Right ventricle myocardium superior (tissue), 1 donor: Measurements from ENCODE around the gene EVA1B. TPM values are rescaled to one million over a fixed set of nuclear protein-coding genes. Genes with fewer than 3 reads are reported as not detected.

Experiments used
- ATAC-seq: fragments of 200-7000 bp; cut with Tn5 transposase; one replicate; pipeline ENCODE4 v1.9.1; 2020; ENCODE audit warnings: mild to moderate bottlenecking; ENCODE audit not compliant: poor library complexity
- DNase-seq: peaks from one replicate; pipeline ENCODE4 v3.0.0-alpha.2; 2020
- intact Hi-C: fragments of 100-400 bp; cut with DNase I; formaldehyde crosslinking; loops from one replicate; pipeline ENCODE4 v1.11.2; 2022
- total RNA-seq: library from RNA; stranded (reverse); fragmentation: NEBNext Ultra II Directional; extraction: Animal tissue kit (Norgen Biotek cat#: 25700); gene quantifications from one replicate; pipeline ENCODE4 v1.2.1, GENCODE V29; 2021
- donor health status: DM: no; HTN: yes; CAD: no; lungs with severe emphysema.

The EVA1B gene
- total RNA-seq, 1 donor from 2014 or later, result 10.8 TPM

GRCh38 chr1:36322786-36323635 is 434 bp downstream of the EVA1B start:
- DNase-seq (peak; percentile 76), ATAC-seq (peak; percentile 18)
- intact Hi-C loops, result no loop called here

- intact Hi-C loops, result no loop called here
- peak; percentile 7 for ATAC-seq
- no peak for DNase-seq
Observed at GRCh38 chr1:36322041-36322785, 1.2 kb downstream of the EVA1B start.

- intact Hi-C loops, result no loop called here
- DNase-seq, result peak; percentile 87
- peak; percentile 68 for ATAC-seq
Observed at GRCh38 chr1:36321119-36321951, 2.1 kb downstream of the EVA1B start.

- no peak for DNase-seq
- no peak for ATAC-seq
- intact Hi-C loops, result no loop called here
Observed at GRCh38 chr1:36320767-36321118, 2.7 kb downstream of the EVA1B start.

GRCh38 chr1:36320291-36320761 is 3.1 kb downstream of the EVA1B start:
- DNase-seq (no peak), ATAC-seq (no peak)
- intact Hi-C loops, result no loop called here

- intact Hi-C loops, result no loop called here
- ATAC-seq (no peak), DNase-seq (no peak)
Observed at GRCh38 chr1:36309397-36309796, 14.0 kb downstream of the EVA1B start.

- intact Hi-C loops, result no loop called here
- DNase-seq, result no peak
- no peak for ATAC-seq
Observed at GRCh38 chr1:36307601-36308330, 15.7 kb downstream of the EVA1B start.

- intact Hi-C loops, result no loop called here
- DNase-seq (peak; percentile 96), ATAC-seq (peak; percentile 98)
Observed at GRCh38 chr1:36306902-36307456, 16.5 kb downstream of the EVA1B start.

- intact Hi-C loops, result no loop called here
- DNase-seq (peak; percentile 68), ATAC-seq (peak; percentile 69)
Observed at GRCh38 chr1:36306210-36306901, 17.1 kb downstream of the EVA1B start, which contains the start of gene SH3D21. Gene SH3D21, plus strand, starts transcription at chr1:36306368. Its CDS starts 53 bp downstream, at chr1:36306421.

- ATAC-seq (no peak), DNase-seq (no peak)
- intact Hi-C loops, result no loop called here
Observed at GRCh38 chr1:36305915-36306209, 17.6 kb downstream of the EVA1B start.

- ATAC-seq, result no peak
- DNase-seq, result no peak
- intact Hi-C loops, result no loop called here
Observed at GRCh38 chr1:36304970-36305914, 18.2 kb downstream of the EVA1B start.

- DNase-seq (no peak), ATAC-seq (no peak)
- intact Hi-C loops, result no loop called here
Observed at GRCh38 chr1:36304521-36304920, 18.9 kb downstream of the EVA1B start.

- DNase-seq (no peak), ATAC-seq (no peak)
- intact Hi-C loops, result no loop called here
Observed at GRCh38 chr1:36303650-36304360, 19.6 kb downstream of the EVA1B start.

GRCh38 chr1:36303244-36303643 is 20.2 kb downstream of the EVA1B start:
- DNase-seq, result no peak
- intact Hi-C loops, result no loop called here
- ATAC-seq, result no peak

- ATAC-seq, result no peak
- DNase-seq, result no peak
- intact Hi-C loops, result no loop called here
Observed at GRCh38 chr1:36301220-36301619, 22.2 kb downstream of the EVA1B start.

GRCh38 chr1:36300526-36300925 is 22.9 kb downstream of the EVA1B start:
- DNase-seq (no peak), ATAC-seq (no peak)
- intact Hi-C loops, result no loop called here
